Measurements from ENCODE around the gene APC2.
"Not testable (repeated sequence)": the region's sequence is repeated elsewhere in the genome, so short reads cannot be mapped to it uniquely, and the experiment has no call there.

The APC2 gene

GRCh38 chr19:1514295-1514661 is 64.4 kb downstream of the APC2 start:
- no peak for DNase-seq

- no peak for DNase-seq
These were observed 65.2 kb downstream of the APC2 start for GRCh38 chr19:1514986-1515721.

GRCh38 chr19:1516395-1516753 is 66.5 kb downstream of the APC2 start:
- DNase-seq: no peak

GRCh38 chr19:1518471-1518870 is 68.5 kb downstream of the APC2 start:
- DNase-seq: no peak

- DNase-seq: not testable (repeated sequence)
These were observed 69.9 kb downstream of the APC2 start for GRCh38 chr19:1519802-1520201.

- no peak for DNase-seq
These were observed 70.4 kb downstream of the APC2 start for GRCh38 chr19:1520203-1520780.

- no peak for DNase-seq
These were observed 71.7 kb downstream of the APC2 start for GRCh38 chr19:1521636-1522035.

- DNase-seq: no peak
These were observed 72.1 kb downstream of the APC2 start for GRCh38 chr19:1522061-1522460.

GRCh38 chr19:1522838-1523237 is 72.9 kb downstream of the APC2 start:
- DNase-seq: no peak
